NCI-H510A treated with DMSO at 0.1 percent for 48 hours (cell line): ENCODE measurements around the gene TOR4A.
"Not testable (repeated sequence)": the region's sequence is repeated elsewhere in the genome, so short reads cannot be mapped to it uniquely, and the experiment has no call there.

Experiments
- DNase-seq: peaks from one replicate; lab custom pipeline; 2025; lab: John Stamatoyannopoulos, UW

Gene TOR4A

DNA sequence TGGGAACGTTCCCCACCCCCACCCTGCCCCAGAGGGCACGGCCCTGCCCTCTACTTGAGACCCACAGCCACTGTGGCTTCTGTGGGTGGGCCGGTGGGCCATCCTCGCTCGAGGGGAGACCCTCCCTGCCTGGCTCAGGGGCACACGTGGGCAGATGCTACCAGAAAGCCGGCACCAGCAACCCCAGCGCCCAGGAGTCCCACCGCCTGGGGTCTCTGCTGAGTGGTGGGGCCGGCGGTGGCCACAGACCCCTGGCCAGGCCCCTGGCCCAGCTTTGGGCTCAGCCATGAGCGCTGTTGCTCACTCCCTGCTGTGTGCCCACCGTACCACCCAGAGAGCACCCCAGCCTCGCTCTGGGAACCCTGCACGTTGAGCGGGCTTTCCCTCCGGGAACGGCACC, 41.1 kb downstream of the TOR4A start:
- DNase-seq = no peak

DNA sequence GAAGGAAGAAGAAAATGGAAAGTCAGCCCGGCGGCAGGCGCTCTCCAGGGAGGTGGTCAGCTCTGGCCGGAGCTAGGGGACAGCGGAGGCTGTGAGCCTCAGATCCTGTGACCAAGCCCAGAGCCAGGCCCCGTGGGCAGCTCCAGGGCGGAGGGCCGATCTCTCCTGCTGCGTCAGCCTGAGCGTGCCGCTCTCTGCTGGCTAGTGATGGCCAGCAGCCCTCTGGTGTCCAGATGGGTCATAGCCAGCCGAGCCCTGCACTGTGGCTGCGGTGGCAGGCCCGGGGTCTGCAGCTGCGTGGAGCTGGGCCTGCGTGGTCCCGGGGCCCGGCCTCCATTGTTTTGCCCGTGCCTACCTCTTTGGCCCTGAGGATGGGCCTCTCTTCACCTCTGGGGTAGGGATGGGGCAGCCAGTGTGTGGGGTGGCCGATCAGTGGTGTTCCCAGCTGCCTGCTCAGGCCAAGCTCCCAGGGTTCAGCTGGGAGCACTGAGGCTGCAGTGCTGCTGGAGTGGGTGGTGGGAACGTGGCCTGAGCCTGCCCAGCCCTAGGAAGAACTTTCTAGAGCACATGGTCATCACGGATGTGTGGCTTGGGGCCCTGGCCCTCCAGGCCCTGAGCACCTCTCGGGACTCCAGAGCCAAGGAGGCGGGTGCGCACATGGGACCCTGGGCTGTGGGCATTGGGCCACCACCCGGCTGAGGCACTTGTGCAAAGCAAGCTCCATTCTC, 41.6 kb downstream of the TOR4A start:
- no peak for DNase-seq

DNA sequence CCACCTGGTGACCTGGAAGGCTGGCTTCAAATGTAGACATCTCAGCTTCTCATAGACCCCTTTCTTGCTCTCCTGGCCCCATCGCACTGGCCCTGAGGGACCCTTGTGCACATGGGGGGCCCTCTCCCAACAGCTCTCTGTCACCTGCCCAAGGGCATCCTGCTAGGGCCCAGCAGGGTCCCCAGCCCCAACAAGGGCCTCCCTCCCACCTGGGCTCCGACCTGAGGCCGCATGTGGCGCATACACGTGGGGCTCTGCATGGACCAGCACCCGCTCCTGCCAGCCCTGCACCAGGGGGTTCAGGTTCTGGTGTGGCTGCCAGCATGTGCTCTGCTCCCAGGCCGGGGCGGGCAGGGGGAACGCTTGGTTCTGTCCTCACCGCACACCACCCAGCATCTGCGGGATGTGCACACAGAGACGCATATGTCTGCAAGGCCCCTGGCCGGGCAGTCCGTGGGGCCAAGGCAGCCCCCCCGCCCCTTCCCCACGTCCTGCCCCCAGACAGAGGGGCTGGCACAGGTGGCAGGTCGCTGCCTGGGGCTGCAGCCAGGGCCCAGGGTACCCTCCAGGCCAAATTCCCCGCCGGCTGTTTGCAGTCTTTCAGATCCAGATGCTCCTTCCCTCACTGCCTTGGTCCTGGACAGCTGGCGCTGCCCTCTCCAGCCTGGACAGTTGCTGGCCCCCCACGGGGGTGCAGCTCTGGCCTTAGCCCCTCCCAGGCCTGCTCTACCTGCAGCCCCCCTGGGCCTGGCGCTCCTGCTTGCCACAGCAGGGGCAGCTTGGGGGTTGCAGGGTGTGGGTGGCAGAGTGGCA, 42.4 kb downstream of the TOR4A start:
- no peak for DNase-seq

DNA sequence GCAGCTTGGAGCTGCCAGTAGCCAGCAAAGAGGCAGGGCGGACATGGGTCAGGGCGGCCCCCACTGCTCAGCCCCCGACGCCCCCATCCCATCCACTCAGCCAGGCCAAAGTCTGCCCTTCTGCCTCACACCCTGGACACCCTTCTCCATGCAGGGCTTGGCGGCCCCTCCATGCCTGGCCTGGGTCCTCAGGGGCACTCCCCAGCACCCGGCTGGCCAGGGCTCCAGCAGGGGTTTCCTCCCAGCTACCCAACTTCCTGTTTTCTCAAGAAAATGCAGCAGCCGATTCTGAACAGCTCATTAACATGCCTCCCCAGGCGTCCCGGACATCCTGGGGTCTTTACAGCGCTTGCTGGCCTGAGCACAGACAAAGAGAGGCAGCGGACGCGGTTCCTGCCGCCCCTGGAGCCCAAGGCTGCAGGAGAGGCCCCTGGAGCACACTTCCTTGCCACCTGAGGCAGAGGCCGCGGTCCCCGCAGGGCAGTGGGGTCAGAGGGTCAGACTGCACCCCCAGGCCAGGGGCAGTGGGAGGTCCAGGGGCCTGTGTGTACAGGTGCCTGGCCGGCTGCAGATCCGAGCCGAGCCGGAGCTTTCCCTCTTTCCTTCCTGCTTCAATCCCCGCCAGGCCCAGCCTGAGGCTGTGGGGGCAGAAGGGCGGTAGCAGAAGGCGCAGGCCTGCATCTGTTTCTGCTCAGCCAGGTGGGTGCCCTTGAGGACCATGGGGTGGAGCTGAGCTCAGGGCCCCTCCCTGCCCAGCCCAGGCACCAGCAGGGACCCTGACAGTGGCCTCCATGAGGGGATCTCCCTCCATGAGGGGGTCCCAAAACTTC, 43.2 kb downstream of the TOR4A start:
- no peak for DNase-seq

DNA sequence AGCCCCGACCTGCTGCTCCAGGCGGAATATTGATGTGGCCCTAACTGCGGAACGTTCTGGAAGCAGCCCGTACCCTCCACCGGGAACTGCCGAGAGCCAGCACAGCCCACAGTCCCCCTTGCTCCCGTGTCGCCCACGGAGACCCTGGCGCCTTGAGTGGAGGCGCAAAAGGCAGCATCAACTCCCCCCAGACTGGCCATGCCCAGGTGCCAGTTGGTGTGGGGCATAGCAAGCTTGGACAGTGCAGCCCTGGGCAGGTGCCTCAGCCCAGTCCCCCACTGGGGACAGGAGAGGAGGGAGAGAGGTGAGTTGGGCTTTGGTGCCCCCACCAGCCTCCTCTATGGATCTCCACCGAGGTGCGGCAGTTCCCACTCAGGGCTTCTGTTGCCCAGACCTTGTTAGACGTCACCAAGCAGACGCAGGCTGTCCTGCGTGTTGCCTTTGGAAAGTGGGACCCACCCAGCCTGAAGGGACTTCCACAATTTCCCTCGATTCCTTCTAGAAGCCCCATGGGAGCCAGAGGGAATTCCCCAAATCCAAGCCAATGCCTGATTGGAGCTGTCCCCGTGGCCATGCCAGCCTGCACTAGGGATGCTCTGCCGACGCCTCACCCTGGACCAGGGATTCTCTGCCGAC, 44.3 kb downstream of the TOR4A start:
- no peak for DNase-seq

DNA sequence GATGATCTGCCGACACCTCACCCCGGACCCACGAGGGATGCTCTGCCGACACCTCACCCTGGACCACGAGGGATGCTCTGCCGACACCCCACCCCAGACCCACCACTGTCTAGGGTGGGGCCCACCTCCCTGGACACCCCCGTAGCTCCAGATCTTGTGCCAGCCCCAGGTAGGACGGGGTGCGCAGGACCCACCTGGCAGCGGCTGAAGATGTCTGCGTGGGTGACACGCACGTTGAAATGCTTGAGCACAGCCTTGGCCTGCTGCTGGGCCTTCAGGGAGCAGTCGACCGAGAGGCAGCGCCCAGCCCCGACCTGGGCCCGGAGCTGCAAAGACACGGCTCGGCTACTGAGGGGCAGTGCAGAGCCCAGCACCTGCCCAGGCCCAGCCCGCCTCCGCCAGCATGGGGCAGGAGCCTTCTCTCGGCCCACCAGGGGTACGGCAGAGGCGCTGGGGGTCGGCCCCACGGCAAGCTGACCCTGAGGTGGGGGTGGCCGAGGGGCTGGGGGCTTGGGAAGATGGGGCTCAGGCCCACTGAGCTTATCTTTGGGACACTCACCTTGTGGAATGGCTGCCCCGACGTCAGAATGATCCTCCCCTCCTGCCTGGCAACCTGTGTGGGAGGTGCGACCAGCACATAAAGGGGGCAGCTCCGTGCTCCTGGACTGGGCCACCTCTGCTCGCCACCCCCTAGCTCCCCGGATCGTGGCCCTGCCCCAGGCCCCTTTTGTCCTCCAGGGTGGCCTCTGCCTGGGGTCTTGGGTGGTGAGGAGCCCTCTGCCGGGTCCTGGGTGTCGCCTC, 46.2 kb downstream of the TOR4A start:
- no peak for DNase-seq

DNA sequence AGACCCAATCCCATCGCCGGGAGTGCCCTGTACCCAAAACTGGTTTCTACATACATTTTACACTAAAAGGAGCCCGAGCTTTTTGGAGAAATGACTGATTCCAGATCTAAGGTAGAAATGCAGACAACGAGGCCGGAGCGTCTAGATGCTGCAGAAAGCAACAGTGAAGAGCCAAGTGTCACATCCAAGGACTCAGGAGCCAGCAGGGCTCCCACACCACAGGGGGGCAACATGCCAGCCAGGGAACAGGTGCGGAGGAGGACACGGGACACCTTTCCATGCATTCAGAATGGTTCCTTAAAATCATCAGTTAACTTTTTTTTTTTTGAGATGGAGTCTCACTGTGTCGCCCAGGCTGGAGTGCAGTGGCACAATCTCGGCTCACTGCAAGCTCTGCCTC, 47.6 kb downstream of the TOR4A start:
- no peak for DNase-seq

DNA sequence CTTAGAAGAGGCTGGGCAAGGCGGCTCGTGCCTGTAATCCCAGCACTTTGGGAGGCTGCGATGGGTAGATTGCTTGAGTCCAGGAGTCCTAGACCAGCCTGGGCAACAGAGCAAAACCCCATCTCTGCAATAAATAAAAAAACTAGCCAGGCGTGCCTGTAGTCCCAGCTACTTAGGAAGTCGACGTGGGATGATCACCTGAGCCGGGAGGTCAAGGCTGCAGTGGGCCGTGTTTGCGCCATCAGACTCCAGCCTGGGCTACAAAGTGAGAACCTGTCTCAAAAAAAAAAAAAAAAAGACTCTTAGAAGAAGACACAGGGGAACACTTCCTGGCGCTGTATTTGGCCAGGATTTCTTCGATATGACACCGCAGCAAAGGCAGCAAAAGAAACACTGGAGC, 48.3 kb downstream of the TOR4A start:
- DNase-seq = no peak

DNA sequence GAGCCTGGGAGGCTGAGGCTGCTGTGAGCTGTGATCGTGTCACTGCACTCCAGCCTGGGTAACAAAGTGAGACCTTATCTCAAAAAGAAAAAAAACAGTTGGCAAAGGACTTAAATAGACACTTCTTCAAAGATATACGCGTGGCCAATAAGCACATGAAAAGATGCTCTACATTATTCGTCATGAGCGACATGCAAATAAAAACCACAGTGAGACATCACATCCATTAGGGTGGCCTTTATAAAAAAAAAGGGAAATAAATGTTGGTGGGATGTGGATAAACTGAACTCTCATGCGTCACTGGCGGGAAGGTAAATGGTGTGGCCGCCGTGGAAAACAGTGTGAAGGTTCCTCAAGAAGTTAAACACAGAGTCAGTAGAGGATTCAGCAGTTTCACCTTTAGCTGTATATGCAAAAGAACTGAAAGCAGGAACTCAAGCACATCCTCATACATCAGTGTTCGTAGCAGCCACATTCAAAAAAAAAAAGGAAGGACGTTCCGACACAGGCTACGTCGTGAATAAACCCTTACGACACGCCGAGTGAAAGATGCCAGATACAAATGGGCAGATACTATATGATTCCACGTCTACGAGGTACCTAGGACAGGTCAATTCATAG, 49.0 kb downstream of the TOR4A start:
- DNase-seq = no peak

DNA sequence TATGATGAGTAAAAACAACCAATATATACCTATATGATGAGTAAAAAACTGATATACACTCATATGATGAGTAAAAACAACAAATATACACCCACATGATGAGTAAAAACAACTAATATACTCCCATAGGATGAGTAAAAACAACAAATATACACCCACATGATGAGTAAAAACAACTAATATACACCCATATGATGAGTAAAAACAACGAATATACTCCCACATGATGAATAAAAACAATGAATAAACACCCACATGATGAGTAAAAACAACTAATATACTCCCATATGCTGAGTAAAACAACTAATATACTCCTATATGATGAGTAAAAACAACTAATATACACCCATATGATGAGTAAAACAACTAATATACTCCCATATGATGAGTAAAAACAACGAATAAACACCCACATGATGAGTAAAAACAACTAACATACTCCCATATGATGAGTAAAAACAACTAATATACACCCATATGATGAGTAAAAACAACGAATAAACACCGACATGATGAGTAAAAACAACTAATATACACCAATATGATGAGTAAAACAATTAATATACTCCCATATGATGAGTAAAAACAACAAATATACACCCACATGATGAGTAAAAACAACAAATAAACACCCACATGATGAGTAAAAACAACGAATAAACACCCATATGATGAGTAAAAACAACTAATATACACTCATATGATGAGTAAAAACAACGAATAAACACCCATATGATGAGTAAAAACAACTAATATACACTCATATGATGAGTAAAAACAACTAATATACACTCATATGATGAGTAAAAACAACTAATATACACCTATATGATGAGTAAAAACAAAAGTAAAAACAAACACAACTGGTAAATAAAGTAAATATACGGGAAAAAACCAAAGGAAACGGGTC, 50.4 kb downstream of the TOR4A start:
- DNase-seq = not testable (repeated sequence)

DNA sequence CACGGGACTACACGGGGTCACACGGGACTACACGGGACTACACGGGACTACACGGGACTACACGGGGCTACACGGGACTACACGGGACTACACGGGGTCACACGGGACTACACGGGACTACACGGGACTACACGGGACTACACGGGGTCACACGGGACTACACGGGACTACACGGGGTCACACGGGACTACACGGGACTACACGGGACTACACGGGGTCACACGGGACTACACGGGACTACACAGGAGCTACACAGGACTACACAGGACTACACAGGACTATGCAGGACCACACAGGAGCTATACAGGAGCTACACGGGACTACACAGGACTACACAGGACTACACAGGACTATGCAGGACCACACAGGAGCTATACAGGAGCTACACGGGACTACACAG, 52.1 kb downstream of the TOR4A start:
- not testable (repeated sequence) for DNase-seq

DNA sequence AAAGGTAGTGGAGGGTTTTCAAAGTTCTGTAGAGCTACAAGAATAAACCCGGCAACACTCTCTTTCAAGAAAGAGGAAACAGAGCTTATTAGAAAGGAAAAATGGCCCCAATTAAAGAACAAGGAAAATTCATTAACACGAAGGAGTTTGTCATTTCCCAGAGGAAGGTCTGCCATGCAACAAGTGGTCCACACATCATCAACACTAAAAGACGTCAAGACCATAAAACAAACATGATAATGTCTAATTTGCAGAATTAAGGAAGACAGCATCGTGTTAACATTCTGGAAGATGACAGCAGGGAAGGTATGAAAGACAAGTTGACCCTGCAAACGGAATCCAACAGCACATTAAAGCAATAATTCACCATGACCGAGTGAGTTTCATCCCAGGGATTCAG, 53.2 kb downstream of the TOR4A start:
- DNase-seq = no peak

DNA sequence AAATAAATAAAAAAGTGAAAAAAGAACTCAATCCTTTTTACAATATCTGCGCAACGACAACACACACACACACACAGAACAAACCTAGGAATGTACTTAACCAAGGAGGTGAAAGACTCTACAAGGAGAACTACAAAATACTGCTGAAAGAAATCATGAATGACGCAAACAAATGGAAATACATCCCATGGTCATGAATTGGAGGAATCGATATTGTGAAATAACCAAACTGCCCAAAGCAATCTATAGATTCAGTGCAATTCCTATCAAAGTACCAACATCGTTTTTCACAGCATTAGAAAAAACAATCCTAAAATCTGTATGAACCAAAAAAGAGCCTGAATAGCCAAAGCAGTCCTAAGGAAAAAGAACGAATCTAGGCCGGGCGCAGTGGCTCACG, 54.4 kb downstream of the TOR4A start:
- DNase-seq = no peak
